ENCODE measurements around the gene C11orf86. TPM values are rescaled to one million over a fixed set of nuclear protein-coding genes. Genes with fewer than 3 reads are reported as not detected.

C11orf86 gene
- total and polyA plus RNA-seq, 2 of the 8 experiments (the other 6 are each of a cell fraction or from before 2014, with no cell fraction given) = 0.91 to 0.97 TPM

- TF ChIP-seq CREB1 (IDR thresholded peaks at IDR 0.05) (0 out of 2 replicates have a peak, but pooled peaks have one; percentile 17), RBBP5 (IDR thresholded peaks at IDR 0.05; ENCODE audit: borderline replicate concordance, low read depth, low read length) (no peak), BRCA1 (IDR thresholded peaks at IDR 0.05; ENCODE audit: low read depth, low read length) (no peak)
Observed at GRCh38 chr11:66976028-66976467, 944 bp downstream of the C11orf86 start (continued).
